Neural progenitor cell (in vitro differentiated cells): ENCODE results near the gene GJA10. TPM values are rescaled to one million over a fixed set of nuclear protein-coding genes. Genes with fewer than 3 reads are reported as not detected.
A peak's percentile ranks its signal among the peaks of the same experiment; 100 is the strongest.

ENCODE experiments used
- DNase-seq: peaks from one replicate; pipeline ENCODE4 v3.0.0-alpha.2; 2016; ENCODE audit warnings: low spot score
- H2AFZ ChIP-seq: fragments of 200-600 bp; sonication (generic); replicated peaks from 2 replicates; pipeline ENCODE4 v1.6.1; 2016; ENCODE audit warnings: antibody characterized with exemption
- H3F3A ChIP-seq: fragments of 200-600 bp; sonication (generic); 2 replicates; pipeline ENCODE4 v1.6.1; 2016; ENCODE audit warnings: antibody characterized with exemption, low read depth
- H3K27ac ChIP-seq: fragments of 200-600 bp; sonication (generic); 2 replicates; pipeline ENCODE4 v1.5.1; 2016; ENCODE audit warnings: mild to moderate bottlenecking
- H3K27me3 ChIP-seq: fragments of 200-600 bp; sonication (generic); 2 replicates; pipeline ENCODE4 v1.6.1; 2016; ENCODE audit warnings: mild to moderate bottlenecking, moderate library complexity
- H3K36me3 ChIP-seq: fragments of 200-600 bp; sonication (generic); 2 replicates; pipeline ENCODE4 v1.5.1; 2016
- H3K4me1 ChIP-seq: fragments of 200-600 bp; sonication (generic); 2 replicates; pipeline ENCODE4 v1.6.1; 2016; ENCODE audit warnings: mixed run types
- H3K4me2 ChIP-seq: fragments of 200-600 bp; sonication (generic); 2 replicates; pipeline ENCODE4 v1.6.1; 2016
- H3K4me3 ChIP-seq: fragments of 200-600 bp; sonication (generic); 2 replicates; pipeline ENCODE4 v1.5.1; 2016
- H3K79me2 ChIP-seq: fragments of 200-600 bp; sonication (generic); 2 replicates; pipeline ENCODE4 v1.6.1; 2016; ENCODE audit warnings: low read depth
- H3K9ac ChIP-seq: fragments of 200-600 bp; sonication (generic); 2 replicates; pipeline ENCODE4 v1.6.1; 2016
- H3K9me3 ChIP-seq: fragments of 200-600 bp; sonication (generic); 2 replicates; pipeline ENCODE4 v1.5.1; 2016; ENCODE audit warnings: low read depth
- H4K20me1 ChIP-seq: fragments of 200-600 bp; sonication (generic); 2 replicates; pipeline ENCODE4 v1.6.1; 2016; ENCODE audit warnings: low read depth
- H3K27ac Mint-ChIP-seq: 3 replicates; pipeline ENCODE4 v1.8.0; 2021; ENCODE audit warnings: mixed read lengths
- H3K27me3 Mint-ChIP-seq: 2 replicates; pipeline ENCODE4 v1.8.0; 2022; ENCODE audit warnings: low read depth, mild to moderate bottlenecking, inconsistent platforms, moderate library complexity, mixed read lengths; ENCODE audit not compliant: insufficient read depth
- H3K36me3 Mint-ChIP-seq: 3 replicates; pipeline ENCODE4 v1.8.0; 2021; ENCODE audit warnings: mixed read lengths
- H3K4me1 Mint-ChIP-seq: 3 replicates; pipeline ENCODE4 v1.8.0; 2021; ENCODE audit warnings: mixed read lengths
- H3K4me3 Mint-ChIP-seq: 3 replicates; pipeline ENCODE4 v1.8.0; 2021; ENCODE audit warnings: mild to moderate bottlenecking, moderate library complexity, mixed read lengths
- H3K9me3 Mint-ChIP-seq: 3 replicates; pipeline ENCODE4 v1.8.0; 2020; ENCODE audit warnings: mixed read lengths
- EZH2 ChIP-seq: fragments of 200-600 bp; sonication (generic); IDR thresholded peaks from 2 replicates; pipeline ENCODE4 v1.6.1; 2017; ENCODE audit warnings: antibody characterized with exemption, mild to moderate bottlenecking, moderate library complexity
- EZH2phosphoT487 ChIP-seq: fragments of 200-600 bp; sonication (generic); IDR thresholded peaks from 2 replicates; pipeline ENCODE4 v1.6.1; 2017; ENCODE audit warnings: antibody characterized with exemption
- total RNA-seq: library from RNA; depleted of rRNA; stranded (reverse); fragments of >200 nt; gene quantifications from 2 replicates; pipeline ENCODE4 v1.2.3, GENCODE V29; 2015; ENCODE audit warnings: low replicate concordance
- TF ChIP-seq, protein P1 (sequence below): fragments of 200-600 bp; sonication (generic); IDR thresholded peaks from 2 replicates; pipeline ENCODE4 v1.5.1; 2017; ENCODE audit warnings: antibody characterized with exemption, mild to moderate bottlenecking

GJA10 gene
- total RNA-seq, 1 donor from 2014 or later, result not detected

DNA sequence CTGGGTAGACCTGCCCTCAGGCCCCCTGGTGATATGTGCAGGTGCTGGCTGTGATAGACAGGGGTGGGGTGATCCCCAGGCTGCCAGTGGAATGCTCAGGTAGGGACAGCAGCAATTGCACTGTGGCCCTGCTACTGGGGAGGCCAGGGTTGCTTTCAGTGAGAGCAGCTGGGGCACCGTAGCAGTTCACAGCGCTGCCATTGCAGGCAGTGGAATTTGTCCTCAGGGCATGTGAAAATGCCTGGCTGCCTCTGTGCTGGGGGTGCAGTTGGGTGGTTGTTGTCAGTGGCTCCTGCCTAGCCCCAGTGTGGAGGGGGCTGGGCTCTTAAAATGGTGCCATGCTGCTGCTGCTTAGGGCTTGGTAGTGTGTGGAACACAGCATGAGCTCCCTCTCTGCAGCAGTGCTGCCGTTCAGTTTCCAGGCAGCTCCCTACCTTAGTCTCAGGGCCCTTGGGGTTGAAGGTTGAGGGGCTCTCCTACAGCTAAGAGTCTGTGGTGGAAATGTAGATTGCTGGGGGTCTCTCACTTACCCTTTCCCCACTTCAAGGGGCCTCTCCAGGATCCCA is 23.6 kb downstream of the GJA10 start:
- Histone ChIP-seq H3K4me3 (no peak overlapping the region), H2AFZ (peak overlapping the region; percentile 91), H3K79me2 (no peaks in the 10 kb centered on the region), H3K27me3 (no peaks in the 10 kb centered on the region), H4K20me1 (no peaks in the 10 kb centered on the region), H3K9me3 (peaks cover 9% of the 10 kb centered on the region), H3K36me3 (peaks cover 9% of the 10 kb centered on the region), H3K4me1 (no peaks in the 10 kb centered on the region), H3K9ac (no peak overlapping the region), H3F3A (no peaks in the 10 kb centered on the region), H3K27ac (no peak overlapping the region), H3K4me2 (no peak overlapping the region)
- peaks cover 2% of the 10 kb centered on the region for H3K27me3 Mint-ChIP-seq
- peaks cover 36% of the 10 kb centered on the region for H3K9me3 Mint-ChIP-seq
- H3K36me3 Mint-ChIP-seq, result peaks cover 4% of the 10 kb centered on the region
- H3K4me1 Mint-ChIP-seq, result peaks cover 17% of the 10 kb centered on the region
- no peak overlapping the region for H3K27ac Mint-ChIP-seq
- TF ChIP-seq, protein P1, sequence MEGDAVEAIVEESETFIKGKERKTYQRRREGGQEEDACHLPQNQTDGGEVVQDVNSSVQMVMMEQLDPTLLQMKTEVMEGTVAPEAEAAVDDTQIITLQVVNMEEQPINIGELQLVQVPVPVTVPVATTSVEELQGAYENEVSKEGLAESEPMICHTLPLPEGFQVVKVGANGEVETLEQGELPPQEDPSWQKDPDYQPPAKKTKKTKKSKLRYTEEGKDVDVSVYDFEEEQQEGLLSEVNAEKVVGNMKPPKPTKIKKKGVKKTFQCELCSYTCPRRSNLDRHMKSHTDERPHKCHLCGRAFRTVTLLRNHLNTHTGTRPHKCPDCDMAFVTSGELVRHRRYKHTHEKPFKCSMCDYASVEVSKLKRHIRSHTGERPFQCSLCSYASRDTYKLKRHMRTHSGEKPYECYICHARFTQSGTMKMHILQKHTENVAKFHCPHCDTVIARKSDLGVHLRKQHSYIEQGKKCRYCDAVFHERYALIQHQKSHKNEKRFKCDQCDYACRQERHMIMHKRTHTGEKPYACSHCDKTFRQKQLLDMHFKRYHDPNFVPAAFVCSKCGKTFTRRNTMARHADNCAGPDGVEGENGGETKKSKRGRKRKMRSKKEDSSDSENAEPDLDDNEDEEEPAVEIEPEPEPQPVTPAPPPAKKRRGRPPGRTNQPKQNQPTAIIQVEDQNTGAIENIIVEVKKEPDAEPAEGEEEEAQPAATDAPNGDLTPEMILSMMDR, result no peak
- TF ChIP-seq EZH2phosphoT487 (no peak), EZH2 (no peak)
- no peak overlapping the region for H3K4me3 Mint-ChIP-seq
- DNase-seq, result no peak

DNA sequence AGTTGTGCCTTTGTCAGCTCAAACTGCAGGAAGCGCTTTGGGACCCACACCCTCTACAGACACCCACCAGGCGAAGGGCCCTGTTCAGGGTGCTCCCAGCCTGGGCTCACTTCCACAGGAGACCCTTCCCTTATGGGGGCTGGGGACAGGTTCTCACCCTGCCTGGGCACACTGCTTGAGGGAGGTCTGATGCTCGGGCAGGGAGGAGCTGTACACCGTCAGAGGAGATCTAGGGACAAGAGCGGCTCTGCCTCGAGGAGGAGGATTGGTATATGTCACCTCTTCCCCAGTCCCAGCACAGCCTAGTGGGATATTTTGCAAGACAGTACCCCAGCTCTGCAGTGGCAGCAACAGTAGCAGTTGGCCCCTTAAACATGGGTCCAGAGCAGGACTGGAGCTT is 26.9 kb downstream of the GJA10 start:
- H3K9me3 Mint-ChIP-seq, result peaks cover 26% of the 10 kb centered on the region
- no peak overlapping the region for H2AFZ ChIP-seq
- H3K9me3 ChIP-seq, result peaks cover 7% of the 10 kb centered on the region
- no peaks in the 10 kb centered on the region for H3F3A ChIP-seq
- H3K4me1 ChIP-seq, result no peaks in the 10 kb centered on the region
- H3K27me3 Mint-ChIP-seq, result peaks cover 8% of the 10 kb centered on the region
- no peak overlapping the region for H3K27ac ChIP-seq
- no peak for TF ChIP-seq EZH2
- TF ChIP-seq, protein P1, result no peak
- no peak for TF ChIP-seq EZH2phosphoT487
- H3K9ac ChIP-seq, result no peak overlapping the region
- no peak overlapping the region for H3K4me3 Mint-ChIP-seq
- no peaks in the 10 kb centered on the region for H4K20me1 ChIP-seq
- H3K27ac Mint-ChIP-seq, result peak overlapping the region; percentile 50
- H3K4me3 ChIP-seq, result no peak overlapping the region
- peaks cover 8% of the 10 kb centered on the region for H3K36me3 ChIP-seq
- no peak overlapping the region for H3K4me2 ChIP-seq
- H3K36me3 Mint-ChIP-seq, result peaks cover 8% of the 10 kb centered on the region
- no peaks in the 10 kb centered on the region for H3K79me2 ChIP-seq
- DNase-seq, result no peak
- no peaks in the 10 kb centered on the region for H3K27me3 ChIP-seq
- H3K4me1 Mint-ChIP-seq, result peaks cover 27% of the 10 kb centered on the region

DNA sequence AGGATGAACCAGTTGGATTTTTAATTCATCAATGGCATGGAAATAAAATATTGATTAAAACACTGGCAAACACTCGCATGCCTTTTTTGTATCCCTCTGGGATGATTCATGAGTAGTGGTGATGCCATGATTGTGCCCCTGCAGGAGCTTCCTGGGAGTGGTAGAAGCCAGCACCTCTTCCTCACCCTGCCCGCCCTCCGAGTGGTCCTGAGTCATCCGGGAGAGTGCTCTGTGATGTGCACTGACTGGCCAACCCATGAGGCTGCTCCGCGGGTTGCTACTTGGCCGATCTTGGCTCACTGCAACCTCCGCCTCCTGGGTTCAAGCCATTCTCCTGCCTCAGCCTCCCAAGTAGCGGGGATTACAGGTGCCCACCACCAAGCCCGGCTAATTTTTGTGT is 27.4 kb downstream of the GJA10 start:
- peaks cover 22% of the 10 kb centered on the region for H3K9me3 Mint-ChIP-seq
- peak overlapping the region; percentile 50 for H3K27ac Mint-ChIP-seq

More for the DNA sequence above, 27.4 kb downstream of the GJA10 start:
- no peak for DNase-seq
- Histone ChIP-seq H2AFZ (no peak overlapping the region), H3K27ac (no peak overlapping the region), H3K9me3 (peaks cover 3% of the 10 kb centered on the region), H3K27me3 (no peaks in the 10 kb centered on the region), H3K4me3 (no peak overlapping the region), H4K20me1 (no peaks in the 10 kb centered on the region), H3K9ac (no peak overlapping the region), H3F3A (no peaks in the 10 kb centered on the region), H3K4me2 (no peak overlapping the region), H3K36me3 (peaks cover 3% of the 10 kb centered on the region), H3K79me2 (no peaks in the 10 kb centered on the region), H3K4me1 (no peaks in the 10 kb centered on the region)
- H3K4me3 Mint-ChIP-seq, result no peak overlapping the region
- peaks cover 30% of the 10 kb centered on the region for H3K4me1 Mint-ChIP-seq
- H3K27me3 Mint-ChIP-seq, result peaks cover 8% of the 10 kb centered on the region
- peaks cover 8% of the 10 kb centered on the region for H3K36me3 Mint-ChIP-seq
- TF ChIP-seq, protein P1, result no peak
- no peak for TF ChIP-seq EZH2phosphoT487
- no peak for TF ChIP-seq EZH2
